ENCODE results near the gene S100P.
A peak's percentile ranks its signal among the peaks of the same experiment; 100 is the strongest.
"Not testable (repeated sequence)": the region's sequence is repeated elsewhere in the genome, so short reads cannot be mapped to it uniquely, and the experiment has no call there.

S100P gene

GRCh38 chr4:6699903-6700302 is 6.2 kb downstream of the S100P start:
- DNase-seq = no peak

DNA sequence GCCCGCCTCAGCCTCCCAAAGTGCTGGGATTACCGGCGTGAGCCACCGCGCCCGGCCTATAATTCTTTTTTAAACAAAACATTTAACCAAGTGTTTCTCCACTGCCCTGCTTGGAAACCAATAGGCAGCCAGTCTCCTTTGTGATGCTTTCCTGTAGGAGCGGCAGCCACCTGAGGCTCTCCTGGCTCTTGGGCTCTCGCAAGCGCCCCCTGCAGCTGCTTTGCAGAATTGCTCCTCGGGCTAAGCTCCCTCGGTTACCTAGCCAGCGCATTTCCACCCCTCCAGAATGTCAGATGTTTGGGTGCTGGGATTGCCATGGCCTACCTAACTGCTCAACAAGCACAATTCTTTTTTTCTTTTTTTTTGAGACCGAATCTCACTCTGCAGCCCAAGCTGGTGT is 7.7 kb downstream of the S100P start:
- no peak for DNase-seq

DNA sequence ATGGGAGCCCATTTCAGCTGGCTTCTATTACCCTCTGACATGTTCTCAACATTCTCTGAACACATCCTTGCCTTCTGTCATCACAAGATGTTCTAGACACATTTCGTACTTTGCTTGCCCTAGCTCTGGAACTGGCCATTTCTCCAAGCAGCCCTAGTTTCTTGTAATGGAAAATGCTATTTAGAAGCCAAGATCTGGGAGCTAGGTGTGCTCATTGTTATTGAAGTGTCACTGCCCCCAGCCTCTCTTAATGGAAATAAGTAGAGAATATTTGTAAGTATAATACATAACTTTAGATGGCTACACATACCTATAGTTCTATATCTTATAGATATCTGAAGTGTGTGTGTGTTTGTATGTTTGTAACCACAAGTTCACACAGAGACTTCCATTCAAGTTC is 9.1 kb downstream of the S100P start:
- no peak for DNase-seq

DNA sequence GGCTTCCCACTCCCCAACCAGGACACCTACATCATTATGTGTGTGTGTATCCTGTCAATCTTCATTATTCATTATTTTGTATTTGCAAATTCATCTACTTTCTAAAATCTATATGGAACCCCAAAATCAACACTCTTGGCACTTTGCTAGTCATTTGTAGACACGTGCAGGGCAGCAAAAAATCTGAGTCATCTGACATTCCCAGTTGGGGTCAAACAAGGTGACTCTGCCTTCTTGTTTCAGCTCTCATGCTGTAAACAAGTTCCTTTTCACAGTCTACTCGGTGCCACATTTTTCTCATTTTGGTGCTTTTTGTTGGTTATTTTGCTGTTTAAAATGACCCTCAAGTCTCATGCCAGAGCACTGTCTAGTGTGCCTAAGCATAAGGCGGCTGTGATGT is 10.1 kb downstream of the S100P start:
- DNase-seq = no peak

DNA sequence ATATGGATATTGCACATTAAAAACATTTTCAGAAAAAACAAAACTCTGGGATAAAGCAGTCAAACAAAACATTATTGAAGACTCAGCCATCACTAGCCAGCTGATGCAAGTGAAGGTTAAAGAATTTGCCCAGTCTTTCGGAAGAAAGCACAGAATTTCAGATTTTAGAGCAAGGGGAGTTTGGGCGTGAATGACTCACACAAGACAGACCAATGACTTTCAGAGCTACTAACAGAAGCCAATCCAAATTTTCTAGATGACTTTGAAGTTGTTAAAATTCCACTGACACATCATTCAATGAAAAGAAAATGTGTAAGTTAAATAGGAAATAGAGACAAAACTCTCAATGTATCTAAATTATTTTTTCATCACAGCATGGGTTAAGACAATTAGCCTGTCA is 12.0 kb downstream of the S100P start:
- DNase-seq = no peak

- no peak for DNase-seq
Observed at GRCh38 chr4:6706173-6706572, 12.5 kb downstream of the S100P start.

DNA sequence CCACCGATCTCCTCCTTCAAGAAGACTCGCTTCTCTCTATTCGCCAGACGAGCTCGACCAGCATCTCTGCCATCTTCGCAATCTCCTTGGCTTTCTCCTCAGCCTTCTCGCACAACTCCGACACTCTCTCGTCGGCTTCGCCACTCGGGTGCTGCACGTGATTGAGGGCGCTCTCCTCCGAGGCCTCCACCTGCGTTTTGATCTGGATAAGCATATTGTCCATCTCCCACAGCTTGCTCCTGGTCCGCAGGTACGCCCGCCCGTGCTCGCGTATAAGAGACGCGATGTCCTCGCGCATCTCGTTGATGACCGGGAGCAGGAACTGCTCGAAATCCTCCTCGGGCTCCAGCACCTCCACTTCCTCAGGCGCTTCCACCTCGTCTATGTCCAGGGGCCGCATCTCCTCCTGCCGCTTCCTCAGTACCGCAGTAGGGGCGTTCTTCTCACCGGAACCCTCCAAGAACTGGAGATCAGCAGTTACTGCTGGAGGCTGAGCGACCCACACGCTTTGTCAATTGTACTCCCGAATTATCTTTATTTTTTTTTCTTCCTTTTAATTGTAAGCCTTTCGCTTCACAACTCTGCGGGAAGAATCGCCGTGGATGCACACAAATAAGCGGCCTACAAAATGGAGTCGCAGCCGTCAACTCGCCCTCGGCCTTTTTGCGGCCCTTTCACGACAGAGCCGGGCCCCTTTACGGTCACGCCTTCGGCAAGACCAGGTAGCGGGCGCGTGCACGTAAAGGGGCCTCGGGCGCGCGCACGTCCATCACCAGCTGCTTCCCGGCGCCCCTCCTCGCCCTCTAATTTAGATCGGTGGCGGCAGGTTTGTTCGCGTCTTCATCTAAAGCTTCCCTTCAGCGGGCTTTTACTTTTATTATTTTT is 15.8 kb downstream of the S100P start, which contains the start of gene MRFAP1L1:
Gene MRFAP1L1 (minus strand): TSS at position 636 of the 885 bp plus-strand sequence. CDS start 236 bp downstream, at position 400.
- peak; percentile 90 for DNase-seq

GRCh38 chr4:6710282-6710681 is 16.6 kb downstream of the S100P start:
- DNase-seq = no peak

DNA sequence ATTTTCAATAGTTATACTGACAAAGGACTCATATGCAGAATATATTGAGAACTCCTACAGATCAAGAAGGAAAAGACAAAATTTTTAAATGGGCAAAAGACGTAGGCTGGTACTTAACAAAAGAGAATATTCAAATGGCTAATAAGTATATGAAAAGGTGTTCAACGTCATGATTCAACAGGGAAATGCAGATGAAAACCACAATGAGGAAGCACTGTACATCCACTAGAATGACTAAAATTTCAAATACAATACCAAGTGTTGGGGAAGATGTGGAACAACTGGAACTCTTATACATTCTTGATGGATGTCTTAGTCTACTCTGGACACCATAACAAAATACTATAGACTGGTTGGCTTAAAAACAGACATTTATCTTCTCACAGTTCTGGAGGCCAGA is 17.3 kb downstream of the S100P start:
- DNase-seq = no peak

DNA sequence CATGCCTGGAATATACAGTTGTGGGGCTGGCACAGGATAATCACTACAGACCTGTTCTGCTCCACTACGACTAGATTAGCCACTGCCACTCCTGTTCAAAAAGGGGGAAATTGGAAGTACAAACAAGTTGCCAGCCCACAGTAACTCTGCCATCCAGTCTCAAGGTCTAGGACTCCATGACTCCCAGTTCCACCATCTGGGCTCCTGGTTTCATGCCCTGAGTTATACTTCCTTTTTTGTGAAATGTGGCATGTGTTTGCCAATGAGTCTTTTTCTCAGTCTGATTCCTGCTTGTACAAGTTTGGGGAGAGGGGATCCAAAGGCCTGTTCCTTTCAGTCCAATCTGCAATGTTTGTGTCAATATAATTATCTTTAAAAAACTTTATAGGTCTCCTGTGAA is 21.3 kb downstream of the S100P start:
- DNase-seq = no peak

GRCh38 chr4:6715704-6716017 is 22.0 kb downstream of the S100P start:
- DNase-seq = no peak

- peak; percentile 81 for DNase-seq
Observed at GRCh38 chr4:6716018-6716911, 22.6 kb downstream of the S100P start, which contains the start of gene BLOC1S4. TSS of gene BLOC1S4 (plus strand) at chr4:6716174. CDS start at chr4:6716210, 36 bp downstream.

DNA sequence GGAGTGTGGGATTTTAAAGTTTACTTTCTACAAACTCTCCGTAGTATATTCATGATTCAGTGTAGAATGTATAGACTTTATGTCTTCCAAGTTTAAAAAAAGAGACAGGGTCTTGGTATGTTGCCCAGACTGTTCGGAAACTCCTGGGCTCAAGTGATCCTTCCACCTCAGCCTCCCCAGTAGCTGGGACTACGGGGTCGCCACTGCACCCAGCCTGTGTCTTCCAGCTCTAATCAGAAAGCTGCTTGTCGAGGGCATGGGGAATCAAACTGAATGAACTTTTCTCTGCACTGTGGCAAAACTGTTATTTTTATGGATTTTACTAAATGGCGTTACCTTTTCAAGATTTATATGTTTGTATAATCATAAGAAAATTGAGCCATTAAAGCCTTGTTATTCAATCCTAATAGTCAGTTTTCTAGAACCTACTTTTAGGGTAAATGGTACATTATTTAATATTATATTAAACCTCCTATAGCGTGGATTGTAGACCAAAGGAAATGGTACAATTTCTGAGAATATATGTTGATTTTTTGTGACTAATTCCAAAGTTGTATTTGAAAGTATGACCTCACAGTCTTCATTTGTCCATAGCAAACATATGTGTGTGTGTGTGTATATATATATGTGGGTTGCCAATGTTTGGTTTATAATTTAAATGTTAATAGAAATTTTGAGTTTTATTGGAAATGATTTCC is 23.4 kb downstream of the S100P start:
- no peak for DNase-seq

DNA sequence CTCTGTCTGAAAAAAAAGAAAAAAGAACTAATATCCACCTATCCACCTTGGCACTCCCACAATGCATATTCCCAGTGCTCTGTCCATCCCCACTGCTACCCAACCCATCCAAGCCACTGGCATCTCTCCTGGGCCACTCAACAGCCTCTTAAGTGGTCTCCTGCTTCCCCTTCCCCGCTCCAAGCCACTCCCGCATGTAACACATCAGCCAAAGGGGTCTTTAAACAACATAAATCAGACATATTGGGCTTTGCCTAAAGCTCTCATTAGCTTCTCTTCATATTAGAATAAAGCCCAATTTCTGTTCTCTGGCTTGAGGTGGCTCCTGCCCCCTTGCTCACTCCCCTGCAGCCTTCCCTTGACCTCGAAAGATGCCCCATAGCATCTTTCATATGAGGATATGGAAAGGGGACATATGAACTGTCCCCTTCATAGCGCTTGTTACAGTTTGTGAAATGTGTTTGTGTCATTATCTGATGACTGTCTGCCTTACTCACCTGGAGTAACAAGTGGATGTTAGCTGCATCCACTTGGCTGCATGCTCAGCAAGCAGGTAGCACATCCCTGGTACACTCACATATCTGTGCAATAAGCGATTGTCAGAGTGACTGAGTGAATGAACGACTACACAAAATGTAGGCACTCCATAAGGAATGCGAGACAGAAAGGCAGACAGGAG is 25.4 kb downstream of the S100P start:
- no peak for DNase-seq

DNA sequence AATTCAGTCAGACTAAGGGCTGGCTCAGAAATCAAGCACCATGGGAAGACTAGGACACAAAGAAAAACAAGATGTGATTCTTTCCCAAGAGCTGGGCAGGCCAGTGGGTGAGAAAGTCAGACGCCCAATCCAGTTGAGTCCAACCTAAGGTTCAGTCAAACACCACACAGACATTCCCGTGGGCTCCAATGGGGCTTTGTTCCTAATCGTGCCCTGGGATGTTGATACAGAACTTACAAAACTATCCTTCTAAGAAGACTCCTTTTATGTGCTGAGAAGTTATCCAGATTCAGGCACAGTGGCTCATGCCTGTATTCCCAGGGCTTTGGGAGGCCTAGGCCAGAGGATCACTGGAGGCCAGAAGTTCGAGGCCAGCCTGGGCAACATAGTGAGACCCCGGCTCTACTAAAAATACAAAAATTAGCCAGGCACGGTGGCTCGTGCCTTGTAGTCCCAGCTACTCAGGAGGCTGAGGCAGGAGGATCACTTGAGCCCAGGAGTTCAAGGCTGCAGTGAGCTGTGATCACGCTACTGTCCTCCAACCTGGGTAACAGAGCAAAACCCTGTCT is 26.0 kb downstream of the S100P start:
- no peak for DNase-seq

DNA sequence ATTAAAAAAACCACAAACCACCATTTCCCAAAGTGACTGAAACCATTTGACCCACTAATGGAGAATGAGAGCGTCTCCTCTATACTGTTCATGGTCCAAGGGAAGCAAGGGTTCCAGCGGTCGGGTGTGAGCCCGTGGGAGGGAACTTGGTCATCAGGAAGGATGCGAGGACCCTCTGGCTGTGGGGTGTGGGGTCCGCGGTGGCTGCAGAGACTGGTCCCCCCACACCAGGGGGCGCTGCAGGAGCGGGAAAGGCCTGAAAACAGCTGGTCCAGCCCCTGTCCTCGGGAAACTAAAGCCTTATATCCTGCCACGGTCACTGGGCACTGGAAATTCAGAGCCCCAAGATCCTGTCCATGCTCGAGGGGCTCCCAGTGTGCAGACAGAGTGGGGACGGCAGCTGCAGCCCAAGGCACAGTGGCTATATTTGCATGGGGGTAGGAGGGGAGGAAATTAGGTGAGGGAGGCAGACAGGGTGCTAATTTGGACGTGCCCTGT is 26.6 kb downstream of the S100P start:
- DNase-seq = peak; percentile 42

DNA sequence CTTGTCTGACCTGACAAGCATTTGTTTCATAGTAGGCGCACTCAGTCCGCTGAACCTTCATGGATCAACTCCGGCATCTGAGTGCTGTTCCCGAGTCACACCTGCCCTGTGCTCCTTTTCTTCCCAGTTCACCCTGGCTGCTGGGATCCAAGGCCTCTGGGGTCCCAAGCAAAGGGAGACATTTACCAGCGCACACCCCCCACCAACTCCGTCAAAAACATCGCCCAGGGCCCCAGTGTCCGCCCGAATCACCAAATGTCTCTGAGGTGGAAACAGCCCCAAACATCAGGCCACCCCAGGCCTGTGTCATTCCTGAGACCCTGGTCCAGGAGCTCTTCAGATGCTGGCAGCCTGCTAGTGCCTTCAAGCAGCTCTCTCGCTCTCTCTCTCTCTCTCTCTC is 27.4 kb downstream of the S100P start:
- DNase-seq = no peak

DNA sequence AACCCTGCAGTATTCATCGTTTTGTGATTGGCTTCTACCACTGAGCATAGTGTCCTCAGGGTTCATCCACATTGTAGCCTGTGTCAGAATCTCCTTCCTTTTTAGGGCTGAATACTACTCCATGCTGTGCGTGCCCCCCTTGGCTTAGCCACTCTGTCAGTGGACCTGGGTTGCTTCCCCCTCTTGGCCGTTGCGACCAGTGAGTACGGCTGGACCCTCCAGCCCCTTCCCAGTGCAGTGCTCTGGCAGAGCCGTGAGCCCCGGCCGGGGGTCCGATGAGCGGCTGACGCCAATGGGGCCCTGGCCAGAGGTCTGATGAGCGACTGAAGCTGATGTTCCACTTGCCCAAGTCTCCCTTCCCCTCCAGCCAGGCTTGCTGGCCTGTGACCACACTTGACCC is 29.2 kb downstream of the S100P start:
- no peak for DNase-seq

DNA sequence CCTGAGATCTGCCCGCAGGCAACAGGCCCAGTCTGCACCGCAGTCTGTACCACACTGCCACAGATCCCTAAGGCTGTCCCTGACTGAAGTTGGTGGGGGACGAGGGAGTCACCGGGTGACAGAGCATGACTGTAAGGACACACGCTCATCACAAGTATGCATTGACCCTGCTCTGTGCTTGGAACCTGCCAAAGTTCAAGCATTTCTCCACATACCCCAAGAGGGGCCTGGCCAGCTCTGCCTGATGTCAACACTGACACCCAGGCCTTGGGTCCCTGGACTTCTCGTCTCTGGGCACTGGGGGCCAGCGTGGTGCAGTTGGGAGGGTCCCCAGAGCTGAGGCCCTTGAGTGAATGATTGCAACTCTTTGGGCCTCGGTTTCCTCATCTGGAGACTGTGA is 30.2 kb downstream of the S100P start:
- DNase-seq = no peak

DNA sequence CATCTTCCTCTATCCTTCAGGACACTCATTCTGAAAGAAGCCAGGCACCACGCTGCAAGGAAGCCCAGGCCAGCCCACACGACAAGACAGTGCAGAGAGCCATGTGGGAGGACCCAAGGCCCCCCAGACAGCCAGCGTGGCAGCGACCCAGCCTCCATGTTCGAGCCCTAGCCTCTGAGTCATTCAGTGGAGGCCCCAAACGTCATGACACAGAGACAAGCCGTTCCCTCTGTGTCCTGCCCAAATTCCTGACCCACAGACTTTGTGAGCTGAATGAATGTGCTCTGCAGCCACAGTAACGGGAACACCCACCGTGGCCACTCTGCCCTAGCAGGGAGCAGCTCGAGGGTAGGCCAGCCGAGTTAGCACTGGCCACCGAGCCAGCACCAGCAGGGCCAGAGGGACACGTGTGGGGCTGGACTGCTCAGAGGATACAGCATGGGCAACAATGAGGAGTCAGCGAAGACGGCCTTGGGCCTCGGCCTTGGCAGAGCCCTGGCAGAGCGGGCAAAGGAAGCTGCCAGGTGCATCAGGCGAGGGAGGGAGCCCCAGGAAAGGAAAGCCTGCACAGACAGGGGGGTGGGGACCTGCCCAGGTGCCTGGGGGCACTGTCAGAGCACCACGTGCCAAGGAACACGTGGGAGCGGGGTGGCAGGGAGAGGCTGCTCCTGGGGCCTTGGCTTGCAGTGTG is 30.9 kb downstream of the S100P start:
- DNase-seq = no peak

- not testable (repeated sequence) for DNase-seq
Observed at GRCh38 chr4:6725427-6725961, 31.8 kb downstream of the S100P start.
